NCI-H128 (cell line): ENCODE measurements around the gene GIPC3.
"Not testable (repeated sequence)": the region's sequence is repeated elsewhere in the genome, so short reads cannot be mapped to it uniquely, and the experiment has no call there.

Experiments used
- DNase-seq: peaks from one replicate; lab custom pipeline; 2025; ENCODE audit not compliant: unreplicated experiment; lab: John Stamatoyannopoulos, UW

The GIPC3 gene

DNA sequence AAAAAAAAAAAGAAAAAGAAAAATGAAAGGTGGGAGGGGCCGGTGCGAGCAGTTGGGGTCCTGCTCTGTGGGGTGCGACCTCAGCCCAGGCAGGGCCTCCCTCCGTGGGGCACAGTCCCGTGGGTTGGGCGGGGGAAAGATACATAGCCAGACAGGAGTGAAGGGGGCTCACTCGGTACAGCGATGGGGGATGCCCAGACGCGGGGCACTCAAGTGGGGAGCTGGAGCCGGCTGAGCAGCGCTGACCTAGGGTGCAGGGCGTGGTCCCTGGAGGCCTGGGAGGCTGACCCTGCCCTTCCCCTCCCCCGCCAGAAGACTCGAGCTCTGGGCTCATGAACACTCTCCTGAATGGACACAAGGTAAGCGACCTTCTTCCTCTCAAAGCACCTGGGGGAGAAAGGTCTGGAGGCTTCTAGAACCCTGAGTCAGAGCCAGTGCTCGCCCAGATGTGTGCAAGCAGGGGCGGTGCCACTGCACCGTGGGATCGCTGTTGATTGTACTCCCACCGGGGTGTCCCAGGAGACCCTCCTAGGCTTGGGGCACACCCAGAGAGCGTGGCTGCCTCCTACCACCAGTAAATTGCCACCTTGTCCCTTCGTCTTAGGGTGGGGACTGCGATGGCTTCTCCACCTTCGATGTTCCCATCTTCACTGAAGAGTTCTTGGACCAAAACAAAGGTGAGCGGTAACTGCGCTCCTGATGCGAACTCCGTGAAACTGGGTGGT lies 9.2 kb upstream of the GIPC3 start:
- no peak for DNase-seq

DNA sequence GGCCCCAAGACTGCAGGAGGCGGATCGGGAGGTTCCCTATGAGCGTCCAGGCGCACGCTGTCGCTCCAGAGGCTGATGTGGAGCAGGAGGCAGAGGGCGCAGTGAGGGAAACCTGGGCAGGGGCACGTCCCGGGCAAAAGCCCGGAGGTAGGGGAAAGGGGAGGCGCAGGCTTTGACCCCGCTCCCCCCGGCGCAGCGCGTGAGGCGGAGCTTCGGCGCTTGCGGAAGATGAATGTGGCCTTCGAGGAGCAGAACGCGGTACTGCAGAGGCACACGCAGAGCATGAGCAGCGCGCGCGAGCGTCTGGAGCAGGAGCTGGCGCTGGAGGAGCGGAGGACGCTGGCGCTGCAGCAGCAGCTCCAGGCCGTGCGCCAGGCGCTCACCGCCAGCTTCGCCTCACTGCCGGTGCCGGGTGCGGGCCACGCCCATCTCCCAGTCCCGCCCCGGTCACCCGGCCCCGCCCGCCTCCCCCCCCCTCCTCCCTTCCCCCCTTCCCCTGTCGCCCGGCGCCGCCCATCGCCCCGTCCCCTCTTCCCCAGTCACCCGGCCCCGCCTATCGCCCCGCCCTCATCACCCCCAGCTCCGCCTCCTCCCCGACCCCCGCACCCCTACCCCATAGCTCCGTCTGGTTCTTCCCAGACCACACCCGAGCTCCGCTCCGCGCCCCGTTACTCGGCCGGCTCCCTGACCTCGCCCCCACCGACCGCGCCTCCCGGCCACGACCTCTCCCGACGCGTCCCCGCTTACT lies 8.4 kb upstream of the GIPC3 start:
- DNase-seq: no peak

DNA sequence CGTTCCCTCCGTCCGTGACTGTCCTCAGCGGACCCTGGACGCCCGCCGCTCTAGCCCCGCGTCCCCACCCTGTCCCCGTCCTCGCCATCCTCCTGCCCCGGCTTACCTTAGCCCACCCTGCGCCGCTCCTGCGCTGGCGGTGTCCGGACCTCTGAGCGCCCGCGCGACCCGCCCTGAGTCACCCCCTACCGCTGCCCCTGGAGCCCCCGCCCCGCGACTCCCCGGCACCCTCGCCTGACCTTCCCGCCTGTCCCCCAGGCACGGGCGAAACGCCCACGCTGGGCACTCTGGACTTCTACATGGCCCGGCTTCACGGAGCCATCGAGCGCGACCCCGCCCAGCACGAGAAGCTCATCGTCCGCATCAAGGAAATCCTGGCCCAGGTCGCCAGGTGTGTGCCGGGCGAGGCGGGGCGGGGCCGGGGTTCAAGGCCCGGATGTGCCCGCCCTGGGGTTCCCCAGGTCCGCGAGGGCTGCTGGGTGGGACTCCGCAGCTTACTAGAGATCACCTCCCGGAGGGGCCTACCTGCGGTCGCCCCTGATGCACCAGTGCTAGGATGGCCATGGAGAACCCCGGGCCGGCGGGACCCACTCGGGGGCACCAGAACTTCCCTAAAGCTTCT lies 7.4 kb upstream of the GIPC3 start:
- no peak for DNase-seq

DNA sequence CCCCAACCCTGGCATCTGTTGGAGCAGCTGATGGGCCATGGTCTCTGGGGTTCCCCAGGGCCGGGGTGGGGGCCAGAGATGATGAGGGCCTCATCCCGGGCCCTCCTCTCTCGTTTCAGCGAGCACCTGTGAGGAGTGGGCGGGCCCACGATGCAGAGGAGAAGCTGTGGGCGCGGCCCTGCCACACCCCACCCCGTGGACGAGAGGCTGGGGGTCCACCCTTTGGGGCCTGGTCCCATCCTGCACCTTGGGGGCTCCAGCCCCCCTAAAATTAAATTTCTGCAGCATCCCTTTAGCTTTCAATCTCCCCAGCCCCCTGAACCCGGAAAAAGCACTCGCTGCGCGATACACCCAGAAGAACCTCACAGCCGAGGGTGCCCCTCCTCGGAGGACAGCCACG lies 6.9 kb upstream of the GIPC3 start:
- no peak for DNase-seq

DNA sequence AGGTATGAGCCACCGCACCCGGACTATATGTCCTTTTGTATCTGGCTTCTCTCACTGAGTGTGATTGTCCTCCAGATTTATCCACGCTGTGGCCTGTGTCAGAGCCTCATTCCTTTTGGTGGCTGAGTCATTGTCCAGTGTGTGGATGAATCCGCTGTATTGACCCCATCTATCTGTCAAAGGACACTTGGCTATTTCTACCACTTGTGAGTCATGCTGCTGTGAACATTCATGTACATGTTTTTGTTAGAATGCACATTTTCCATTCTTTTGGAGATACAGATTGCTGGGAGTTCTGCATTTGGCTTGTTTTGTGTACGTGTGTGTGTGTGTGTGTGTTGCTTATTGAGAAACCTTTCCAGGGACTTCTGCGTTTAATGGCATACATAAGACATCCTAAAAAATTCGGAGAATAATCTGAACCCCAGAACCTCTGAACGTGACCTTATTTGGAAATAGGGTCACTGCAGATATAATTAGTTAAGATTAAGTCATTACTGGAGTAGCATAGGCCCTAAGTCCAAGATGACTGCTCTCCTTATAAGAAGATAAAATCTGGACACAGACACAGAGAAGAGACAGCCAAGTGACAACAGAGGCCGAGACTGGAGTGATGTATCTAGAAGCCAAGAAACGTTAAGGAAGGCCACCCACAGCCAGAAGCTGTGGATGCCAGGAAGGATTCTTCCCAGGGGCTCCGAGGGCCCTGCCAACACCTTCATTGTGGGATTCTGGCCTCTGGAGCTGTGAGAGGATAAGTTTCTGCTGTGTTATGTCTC lies 4.9 kb upstream of the GIPC3 start:
- DNase-seq: no peak

DNA sequence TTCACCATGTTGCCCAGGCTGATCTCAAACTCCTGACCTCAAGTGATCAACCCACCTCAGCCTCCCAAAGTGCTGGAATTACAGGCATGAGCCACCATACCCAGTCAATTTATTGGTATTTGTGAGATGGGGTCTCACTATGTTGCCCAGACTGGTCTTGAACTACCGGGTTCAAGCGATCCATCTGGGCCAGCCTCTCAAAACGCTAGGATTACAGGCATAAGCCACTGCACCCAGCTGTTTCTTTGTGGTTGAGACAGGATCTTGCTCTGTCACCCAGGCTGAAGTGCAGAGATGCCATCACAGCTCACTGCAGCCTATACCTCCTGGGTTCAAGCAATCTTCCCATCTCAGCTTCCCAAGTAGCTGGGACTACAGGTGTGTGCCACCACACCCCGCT lies 3.5 kb upstream of the GIPC3 start:
- not testable (repeated sequence) for DNase-seq

DNA sequence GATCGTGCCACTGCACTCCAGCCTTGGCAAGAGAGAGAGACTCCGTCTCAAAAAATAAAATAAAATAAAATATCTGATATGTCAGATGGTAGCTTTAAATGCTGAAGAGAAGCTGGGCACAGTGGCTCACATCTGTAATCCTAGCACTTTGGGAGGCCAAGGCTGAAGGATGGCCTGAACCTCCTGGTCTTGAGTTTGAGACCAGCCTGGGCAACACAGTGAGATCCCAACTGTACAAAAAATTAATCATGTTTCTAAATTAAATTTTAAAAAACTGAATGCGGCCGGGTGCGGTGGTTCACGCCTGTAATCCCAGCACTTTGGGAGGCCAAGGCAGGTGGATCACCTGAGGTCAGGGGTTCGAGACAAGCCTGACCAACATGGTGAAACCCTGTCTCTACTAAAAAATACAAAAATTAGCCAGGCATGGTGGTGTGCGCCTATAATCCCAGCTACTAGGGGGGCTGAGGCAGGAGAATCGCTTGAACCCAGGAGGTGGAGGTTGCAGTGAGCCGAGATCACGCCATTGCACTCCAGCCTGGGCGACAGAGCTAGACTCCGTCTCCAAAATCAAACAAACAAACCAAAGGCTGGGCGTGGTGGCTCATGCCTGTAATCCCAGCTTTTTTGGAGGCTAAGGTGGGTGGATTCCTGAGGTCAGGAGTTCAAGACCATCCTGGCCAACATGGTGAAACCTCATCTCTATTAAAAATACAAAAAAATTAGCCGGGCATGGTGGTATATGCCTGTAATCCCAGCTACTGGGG lies 1.1 kb upstream of the GIPC3 start:
- not testable (repeated sequence) for DNase-seq

DNA sequence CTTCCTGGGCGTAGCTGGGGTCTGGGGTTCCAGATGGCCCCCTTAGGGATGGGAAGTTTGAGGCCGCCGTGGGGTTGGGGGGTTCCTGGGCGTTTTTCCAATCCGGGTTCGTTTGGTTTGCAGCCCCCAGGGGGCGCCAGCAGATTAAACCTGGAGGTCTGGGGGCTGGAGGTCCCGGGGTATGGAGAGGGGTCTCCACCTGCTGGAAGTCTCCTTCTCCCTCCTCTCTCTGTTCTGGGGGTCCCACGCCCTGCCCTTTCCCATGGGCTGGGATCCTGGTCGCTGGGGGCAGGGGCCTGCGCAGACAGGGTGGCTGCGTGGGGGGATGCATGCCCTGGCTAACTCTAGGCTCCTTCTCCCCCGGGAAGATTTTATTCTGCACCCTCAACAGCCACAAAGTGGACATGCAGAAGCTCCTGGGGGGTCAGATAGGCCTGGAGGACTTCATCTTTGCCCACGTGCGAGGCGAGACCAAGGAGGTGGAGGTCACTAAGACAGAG lies 899 bp downstream of the GIPC3 start:
- no peak for DNase-seq

DNA sequence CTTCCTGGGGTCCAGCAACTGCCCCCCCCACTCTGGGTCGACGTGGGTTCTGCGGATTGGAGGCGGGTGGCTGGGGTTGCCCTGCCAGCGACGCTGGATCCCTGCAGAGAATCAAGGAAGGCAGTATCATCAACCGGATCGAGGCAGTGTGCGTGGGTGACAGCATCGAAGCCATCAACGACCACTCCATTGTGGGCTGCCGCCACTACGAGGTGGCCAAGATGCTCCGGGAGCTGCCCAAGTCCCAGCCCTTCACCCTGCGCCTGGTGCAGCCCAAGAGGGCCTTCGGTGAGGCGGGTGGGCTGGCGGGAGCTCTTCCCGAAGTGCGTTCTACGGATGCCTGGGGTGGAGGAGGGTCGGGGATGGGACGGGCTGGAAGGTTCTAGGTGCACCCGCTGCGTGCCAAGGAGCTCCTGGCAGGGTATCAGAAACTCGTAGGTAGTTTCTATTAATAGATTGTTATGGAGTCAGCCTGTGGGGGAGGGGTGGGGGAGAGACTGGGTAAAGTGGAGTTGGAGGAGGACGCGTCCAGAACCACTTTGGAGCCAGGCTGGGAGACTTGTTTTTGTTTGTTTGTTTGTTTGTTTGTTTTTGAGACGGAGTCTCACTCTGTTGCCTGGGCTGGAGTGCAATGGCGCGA lies 1.5 kb downstream of the GIPC3 start:
- DNase-seq: no peak

DNA sequence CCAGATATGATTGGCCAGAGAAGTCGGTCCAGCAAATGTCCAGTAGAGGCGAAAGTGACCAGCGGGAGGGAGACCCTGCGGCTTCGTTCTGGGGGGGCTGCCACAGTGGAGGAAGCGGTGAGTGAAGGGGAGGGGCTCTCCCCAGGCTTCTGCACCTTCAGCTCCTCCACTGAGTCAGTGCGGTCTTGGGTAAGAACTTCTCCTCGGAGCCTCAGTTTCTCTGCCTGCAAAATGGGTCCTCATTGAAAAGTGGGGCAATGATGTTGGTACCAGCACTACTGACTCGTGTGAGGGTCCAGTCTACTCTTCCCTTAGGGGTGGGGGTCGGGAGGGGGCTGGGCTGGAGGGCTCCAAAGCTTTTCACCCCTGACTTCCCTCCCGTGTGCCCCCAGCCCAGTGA lies 4.2 kb downstream of the GIPC3 start:
- DNase-seq: no peak

DNA sequence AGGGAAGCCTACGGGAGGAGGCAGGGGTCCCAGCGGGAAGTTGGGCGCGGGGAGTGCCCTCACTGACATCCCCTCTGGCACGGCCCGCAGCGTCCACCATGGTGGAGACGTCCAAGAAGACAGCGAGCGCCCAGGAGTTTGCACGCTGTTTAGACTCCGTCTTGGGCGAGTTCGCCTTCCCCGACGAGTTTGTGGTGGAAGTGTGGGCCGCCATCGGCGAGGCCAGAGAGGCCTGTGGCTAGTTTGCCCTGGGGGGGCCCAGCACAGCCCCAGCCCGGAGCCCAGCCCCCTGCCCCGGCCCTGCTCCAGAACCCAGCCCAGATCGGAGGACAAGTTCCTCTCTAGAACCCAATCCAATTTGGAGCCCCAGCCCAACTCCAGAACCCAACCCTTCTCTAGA lies 4.7 kb downstream of the GIPC3 start:
- DNase-seq: no peak

DNA sequence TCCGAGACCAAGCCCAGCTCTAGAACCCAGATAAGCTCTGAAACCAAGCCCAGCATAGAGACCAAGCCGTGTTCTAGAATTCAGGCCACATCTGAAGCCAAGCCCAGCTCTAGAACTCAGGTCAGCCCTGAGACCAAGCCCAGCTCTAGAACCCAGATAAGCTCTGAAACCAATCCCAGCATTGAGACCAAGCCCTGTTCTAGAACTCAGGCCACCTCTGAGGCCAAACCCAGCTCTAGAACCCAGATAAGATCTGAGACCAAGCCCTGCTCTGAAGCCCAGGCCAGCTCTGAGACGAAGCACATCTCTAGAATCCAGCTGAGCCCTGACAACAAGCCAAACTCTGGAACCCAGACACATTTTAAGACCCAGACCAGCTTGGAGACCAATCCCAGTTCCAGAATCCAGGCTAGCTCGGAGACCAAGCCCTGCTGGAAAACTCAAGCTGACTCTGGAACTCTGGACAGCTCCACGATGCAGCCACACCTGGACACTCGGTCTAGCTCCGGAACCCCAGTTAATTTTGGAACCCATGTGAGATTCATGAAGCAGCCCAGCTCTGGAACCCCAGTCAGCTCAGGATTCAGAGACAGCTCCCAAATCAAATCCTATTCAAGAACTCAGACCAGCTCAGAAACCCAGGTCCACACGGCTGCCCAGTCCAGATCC lies 5.8 kb downstream of the GIPC3 start:
- no peak for DNase-seq

DNA sequence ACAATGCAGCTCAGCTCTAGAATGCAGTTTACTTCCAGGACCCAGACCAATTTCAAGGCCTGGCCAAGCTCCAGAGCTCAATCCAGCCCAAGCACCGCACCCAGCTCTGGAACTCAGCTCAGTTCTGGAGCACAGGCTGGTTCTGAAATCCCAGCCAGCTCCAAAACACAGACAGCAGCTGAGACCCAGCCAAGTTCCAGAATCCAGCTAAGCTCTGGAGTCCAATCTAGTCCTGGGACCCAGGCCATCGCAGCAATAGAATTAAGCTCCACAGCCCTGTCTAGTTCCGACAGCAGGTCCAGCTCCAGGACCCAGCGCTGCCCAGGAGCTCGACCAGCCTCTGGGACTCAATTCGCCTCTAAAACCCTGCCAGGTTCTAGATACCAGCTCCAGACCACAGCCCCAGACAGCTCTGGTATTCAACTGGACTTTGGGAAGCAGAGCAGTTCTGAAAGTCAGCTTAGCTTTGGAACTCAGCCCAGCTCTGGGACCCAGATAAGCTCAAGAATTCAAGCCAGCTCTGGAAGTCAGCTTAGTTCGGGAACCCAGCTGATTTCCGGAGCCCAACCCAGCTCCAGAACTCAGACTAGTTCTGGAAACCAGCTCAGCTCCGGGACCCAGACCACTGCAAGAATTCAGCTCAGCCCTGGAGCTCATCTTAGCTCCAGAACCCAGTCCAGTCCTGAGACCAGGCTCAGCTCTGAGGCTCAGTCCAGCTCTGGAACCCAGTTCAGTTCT lies 6.8 kb downstream of the GIPC3 start:
- DNase-seq: no peak

DNA sequence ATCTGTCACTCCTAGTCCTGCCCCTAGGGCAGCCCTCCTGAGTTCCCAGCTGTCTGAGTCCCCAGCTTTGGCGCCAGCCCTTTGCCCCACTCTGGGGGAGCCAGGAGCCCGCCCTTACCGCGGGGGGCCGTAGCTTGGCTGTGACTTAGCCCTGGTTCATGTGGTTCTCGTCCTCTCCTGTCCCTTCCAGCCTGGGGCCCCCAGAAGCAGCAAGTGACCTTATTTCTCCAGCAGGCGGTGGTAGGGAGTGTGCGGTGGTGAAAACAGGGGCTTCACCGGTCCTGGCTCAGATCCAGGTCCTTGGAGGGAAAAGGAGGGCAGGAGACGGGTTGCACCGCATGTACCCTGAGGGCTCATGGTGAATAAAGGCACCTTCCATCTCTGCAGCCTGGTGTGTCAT lies 7.9 kb downstream of the GIPC3 start:
- no peak for DNase-seq

DNA sequence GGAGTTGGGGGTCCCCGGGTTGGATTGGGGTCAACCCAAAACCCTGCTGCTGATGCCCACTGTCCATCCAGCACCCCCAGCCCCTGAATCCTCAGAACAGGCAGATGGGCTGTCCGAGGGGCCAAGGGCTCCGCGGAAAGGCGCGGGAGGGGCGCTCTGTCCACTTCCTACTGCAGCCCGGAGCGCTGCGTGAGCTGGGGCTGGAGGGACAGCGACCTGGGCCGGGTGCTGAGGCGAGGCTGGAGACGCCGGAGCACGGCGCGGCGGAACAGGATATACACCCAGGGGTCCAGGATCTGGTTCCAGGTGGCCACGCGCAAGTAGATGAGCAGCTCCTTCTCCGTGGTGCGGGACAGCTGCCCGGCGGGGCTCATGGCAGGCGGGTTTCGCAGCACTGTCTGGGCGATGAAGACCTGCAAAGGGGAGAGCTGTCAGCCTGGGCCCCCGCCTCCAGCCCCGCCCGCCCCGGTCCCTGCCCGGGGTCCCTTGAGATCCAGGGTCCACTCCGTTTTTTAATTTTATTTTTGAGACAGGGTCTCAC lies 10.3 kb downstream of the GIPC3 start:
- DNase-seq: no peak

DNA sequence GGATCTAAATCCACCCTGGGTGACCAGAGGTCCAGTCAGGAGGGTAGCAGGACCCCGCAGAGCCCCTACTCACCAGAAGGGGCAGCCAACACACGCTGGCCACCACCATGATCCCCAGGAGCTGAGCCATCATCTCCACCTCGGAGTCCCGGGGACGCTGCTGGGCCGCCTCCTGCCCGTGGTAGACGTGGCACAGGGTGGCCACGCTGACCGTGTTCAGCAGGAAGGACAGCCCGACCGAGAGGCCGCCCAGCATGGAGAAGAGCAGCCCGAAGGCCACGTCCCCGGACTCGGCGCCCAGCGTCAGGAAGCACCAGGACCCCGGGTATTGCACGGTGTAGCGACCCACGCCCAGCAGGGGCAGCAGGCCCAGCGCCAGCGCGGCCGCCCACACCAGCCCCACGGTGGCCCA lies 14.5 kb downstream of the GIPC3 start:
- DNase-seq: no peak

DNA sequence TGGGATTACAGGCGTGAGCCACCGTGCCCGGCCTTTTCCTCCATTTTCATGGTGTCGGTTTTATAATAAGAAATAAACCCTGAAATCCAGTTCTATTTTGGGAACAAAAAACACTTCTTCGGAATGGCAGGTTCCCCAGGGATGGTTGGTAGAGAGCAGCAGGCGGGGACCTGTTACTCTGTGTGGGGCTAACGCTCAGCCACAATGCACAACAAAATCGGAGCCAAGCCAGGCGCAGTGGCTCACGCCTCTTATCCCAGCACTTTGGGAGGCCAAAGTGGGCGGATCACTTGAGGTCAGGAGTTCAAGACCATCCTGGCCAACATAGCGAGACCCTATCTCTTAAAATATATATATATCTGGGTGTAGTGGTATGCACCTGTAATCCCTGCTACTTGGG lies 15.7 kb downstream of the GIPC3 start:
- DNase-seq: no peak

DNA sequence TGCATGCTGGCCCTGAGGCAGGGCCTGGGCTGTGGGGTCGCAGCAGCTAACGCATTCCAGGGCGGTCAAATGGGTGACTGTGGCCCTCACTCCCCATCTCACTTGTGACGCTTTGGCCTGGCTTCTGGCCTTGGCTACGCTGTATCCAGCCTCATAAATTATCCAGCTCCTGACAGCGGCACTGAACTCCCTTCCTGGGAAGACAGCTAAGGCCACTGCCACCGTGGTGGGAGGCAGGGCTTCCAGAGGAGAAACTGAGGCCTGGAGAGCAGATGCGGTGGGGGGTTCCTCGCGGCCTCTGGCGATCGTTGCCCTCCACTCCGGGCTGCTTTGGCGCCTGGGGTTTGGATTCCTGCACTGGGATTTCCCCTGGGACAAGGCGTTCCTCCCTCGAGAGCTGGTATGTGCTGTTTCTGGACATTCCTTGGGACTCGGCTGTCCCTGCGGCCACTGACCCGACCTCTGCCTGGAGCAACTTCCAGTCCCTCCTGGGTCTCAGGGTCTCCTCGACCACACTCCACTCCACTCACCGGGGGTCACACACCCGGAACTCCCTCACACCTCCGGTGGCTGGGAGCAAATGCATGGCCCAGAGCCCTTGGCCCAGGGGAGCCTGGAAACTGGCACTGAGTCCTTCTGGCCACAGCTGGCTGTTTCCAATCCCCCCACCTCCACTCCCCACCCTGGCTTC lies 18.0 kb downstream of the GIPC3 start:
- DNase-seq: no peak
